HepG2 (cell line): ENCODE measurements around the gene CRYBB2.
"Not testable (repeated sequence)": the region's sequence is repeated elsewhere in the genome, so short reads cannot be mapped to it uniquely, and the experiment has no call there.

Source experiments
- CBFB ChIP-seq: sonication (generic); formaldehyde crosslinking; IDR thresholded peaks from 2 replicates; pipeline ENCODE4 v1.4.0; 2020; ENCODE audit warnings: missing genetic modification reagents
- CREB1 ChIP-seq, 2 experiments: fragments of 450-650 bp in 1 of 2; IDR thresholded peaks; 2 replicates each; pipeline ENCODE4 v1.6.1; 2016 to 2017; ENCODE audit warnings: control low read depth in 1 of 2, mild to moderate bottlenecking in 1 of 2, missing compliant biosample characterization in 1 of 2, missing genetic modification characterization in 1 of 2
- YY1 ChIP-seq: IDR thresholded peaks from 2 replicates; pipeline ENCODE4 v1.6.1; 2011; ENCODE audit warnings: low read length, low read depth, moderate library complexity, mild to moderate bottlenecking; ENCODE audit not compliant: insufficient read depth, insufficient replicate concordance
- ZNF296 ChIP-seq: sonication (generic); formaldehyde crosslinking; conservative IDR thresholded peaks from 2 replicates; pipeline ENCODE4 v1.5.0; 2020; ENCODE audit warnings: mild to moderate bottlenecking, missing genetic modification reagents
- ZNF546 ChIP-seq: sonication (generic); formaldehyde crosslinking; conservative IDR thresholded peaks from 2 replicates; pipeline ENCODE4 v1.8.1; 2023; ENCODE audit warnings: mild to moderate bottlenecking, missing genetic modification reagents
- ZNF563 ChIP-seq: sonication (generic); formaldehyde crosslinking; IDR thresholded peaks from 2 replicates; pipeline ENCODE4 v1.8.0; 2022; ENCODE audit warnings: mild to moderate bottlenecking, moderate library complexity, missing genetic modification reagents
- ZNF781 ChIP-seq: sonication (generic); formaldehyde crosslinking; IDR thresholded peaks from 2 replicates; pipeline ENCODE4 v1.5.1; 2020; ENCODE audit warnings: borderline replicate concordance, mild to moderate bottlenecking, missing genetic modification reagents; ENCODE audit errors: not compliant biosample characterization
- TF ChIP-seq, protein P1 (sequence below): sonication (generic); formaldehyde crosslinking; IDR thresholded peaks from 2 replicates; pipeline ENCODE4 v1.5.0; 2020; ENCODE audit warnings: mild to moderate bottlenecking, missing genetic modification reagents, moderate library complexity
- TF ChIP-seq, protein P2 (sequence below): IDR thresholded peaks from 2 replicates; pipeline ENCODE4 v1.6.1; 2016
- TF ChIP-seq, protein P3 (sequence below): fragments of 450-650 bp; IDR thresholded peaks from 2 replicates; pipeline ENCODE4 v1.6.1; 2017

DNA sequence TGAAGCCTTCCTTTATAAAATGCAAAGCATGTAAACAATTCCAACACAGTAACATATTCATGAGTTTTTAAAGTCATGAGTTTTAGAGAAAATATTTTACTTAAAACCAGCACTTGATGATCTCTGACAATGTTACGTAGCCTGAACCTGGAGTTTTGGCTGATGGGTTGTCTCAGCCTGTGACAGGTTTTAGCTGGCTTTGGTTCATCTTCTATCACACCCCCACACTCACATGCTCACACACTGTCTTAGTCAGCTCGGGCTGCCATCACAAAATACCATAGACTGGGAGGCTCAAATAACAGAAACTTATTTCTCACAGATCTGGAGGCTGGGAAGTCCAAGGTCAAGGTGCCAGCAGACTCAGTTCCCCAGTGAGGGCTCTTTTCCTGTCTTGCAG, 50.6 kb downstream of the CRYBB2 start:
- TF ChIP-seq ZNF546 (CRISPR knock-in tag); YY1; ZNF563 (CRISPR knock-in tag); ZNF296 (CRISPR knock-in tag); CBFB (CRISPR knock-in tag); CREB1 (IDR thresholded peaks at IDR 0.05); CREB1 (CRISPR knock-in tag; IDR thresholded peaks at IDR 0.05); ZNF781 (CRISPR knock-in tag): not testable (repeated sequence)
- TF ChIP-seq, protein P1, sequence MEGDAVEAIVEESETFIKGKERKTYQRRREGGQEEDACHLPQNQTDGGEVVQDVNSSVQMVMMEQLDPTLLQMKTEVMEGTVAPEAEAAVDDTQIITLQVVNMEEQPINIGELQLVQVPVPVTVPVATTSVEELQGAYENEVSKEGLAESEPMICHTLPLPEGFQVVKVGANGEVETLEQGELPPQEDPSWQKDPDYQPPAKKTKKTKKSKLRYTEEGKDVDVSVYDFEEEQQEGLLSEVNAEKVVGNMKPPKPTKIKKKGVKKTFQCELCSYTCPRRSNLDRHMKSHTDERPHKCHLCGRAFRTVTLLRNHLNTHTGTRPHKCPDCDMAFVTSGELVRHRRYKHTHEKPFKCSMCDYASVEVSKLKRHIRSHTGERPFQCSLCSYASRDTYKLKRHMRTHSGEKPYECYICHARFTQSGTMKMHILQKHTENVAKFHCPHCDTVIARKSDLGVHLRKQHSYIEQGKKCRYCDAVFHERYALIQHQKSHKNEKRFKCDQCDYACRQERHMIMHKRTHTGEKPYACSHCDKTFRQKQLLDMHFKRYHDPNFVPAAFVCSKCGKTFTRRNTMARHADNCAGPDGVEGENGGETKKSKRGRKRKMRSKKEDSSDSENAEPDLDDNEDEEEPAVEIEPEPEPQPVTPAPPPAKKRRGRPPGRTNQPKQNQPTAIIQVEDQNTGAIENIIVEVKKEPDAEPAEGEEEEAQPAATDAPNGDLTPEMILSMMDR (CRISPR knock-in tag): not testable (repeated sequence)
- TF ChIP-seq, protein P2, sequence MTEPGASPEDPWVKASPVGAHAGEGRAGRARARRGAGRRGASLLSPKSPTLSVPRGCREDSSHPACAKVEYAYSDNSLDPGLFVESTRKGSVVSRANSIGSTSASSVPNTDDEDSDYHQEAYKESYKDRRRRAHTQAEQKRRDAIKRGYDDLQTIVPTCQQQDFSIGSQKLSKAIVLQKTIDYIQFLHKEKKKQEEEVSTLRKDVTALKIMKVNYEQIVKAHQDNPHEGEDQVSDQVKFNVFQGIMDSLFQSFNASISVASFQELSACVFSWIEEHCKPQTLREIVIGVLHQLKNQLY (CRISPR knock-in tag): not testable (repeated sequence)
- TF ChIP-seq, protein P3, sequence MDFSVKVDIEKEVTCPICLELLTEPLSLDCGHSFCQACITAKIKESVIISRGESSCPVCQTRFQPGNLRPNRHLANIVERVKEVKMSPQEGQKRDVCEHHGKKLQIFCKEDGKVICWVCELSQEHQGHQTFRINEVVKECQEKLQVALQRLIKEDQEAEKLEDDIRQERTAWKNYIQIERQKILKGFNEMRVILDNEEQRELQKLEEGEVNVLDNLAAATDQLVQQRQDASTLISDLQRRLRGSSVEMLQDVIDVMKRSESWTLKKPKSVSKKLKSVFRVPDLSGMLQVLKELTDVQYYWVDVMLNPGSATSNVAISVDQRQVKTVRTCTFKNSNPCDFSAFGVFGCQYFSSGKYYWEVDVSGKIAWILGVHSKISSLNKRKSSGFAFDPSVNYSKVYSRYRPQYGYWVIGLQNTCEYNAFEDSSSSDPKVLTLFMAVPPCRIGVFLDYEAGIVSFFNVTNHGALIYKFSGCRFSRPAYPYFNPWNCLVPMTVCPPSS: not testable (repeated sequence)
